ENCODE data around the gene F8.
A peak's percentile ranks its signal among the peaks of the same experiment; 100 is the strongest.
"Not testable (repeated sequence)": the region's sequence is repeated elsewhere in the genome, so short reads cannot be mapped to it uniquely, and the experiment has no call there.

The F8 gene

GRCh38 chrX:155009994-155010472 is 12.5 kb downstream of the F8 start:
- no peak overlapping the region for H3K4me3 Mint-ChIP-seq
- no peak overlapping the region for H3K27ac Mint-ChIP-seq
- no peaks in the 10 kb centered on the region for H3K4me1 Mint-ChIP-seq
- H3K36me3 Mint-ChIP-seq: no peaks in the 10 kb centered on the region
- H3K27me3 Mint-ChIP-seq: no peaks in the 10 kb centered on the region
- ATAC-seq: no peak
- no peaks in the 10 kb centered on the region for H3K9me3 Mint-ChIP-seq

GRCh38 chrX:155008578-155008977 is 13.9 kb downstream of the F8 start:
- H3K9me3 Mint-ChIP-seq, H3K4me3 Mint-ChIP-seq, H3K27ac Mint-ChIP-seq, H3K36me3 Mint-ChIP-seq, ATAC-seq, H3K4me1 Mint-ChIP-seq, H3K27me3 Mint-ChIP-seq: not testable (repeated sequence)

GRCh38 chrX:155006913-155007671 is 15.4 kb downstream of the F8 start:
- not testable (repeated sequence) for ATAC-seq, H3K27me3 Mint-ChIP-seq, H3K4me3 Mint-ChIP-seq, H3K9me3 Mint-ChIP-seq, H3K4me1 Mint-ChIP-seq, H3K27ac Mint-ChIP-seq, H3K36me3 Mint-ChIP-seq

GRCh38 chrX:155006379-155006778 is 16.1 kb downstream of the F8 start:
- H3K27me3 Mint-ChIP-seq, H3K4me3 Mint-ChIP-seq, H3K27ac Mint-ChIP-seq, H3K36me3 Mint-ChIP-seq, H3K9me3 Mint-ChIP-seq, ATAC-seq, H3K4me1 Mint-ChIP-seq: not testable (repeated sequence)

- no peak for ATAC-seq
- no peaks in the 10 kb centered on the region for H3K27me3 Mint-ChIP-seq
- H3K27ac Mint-ChIP-seq: no peak overlapping the region
- H3K9me3 Mint-ChIP-seq: no peaks in the 10 kb centered on the region
- H3K36me3 Mint-ChIP-seq: no peaks in the 10 kb centered on the region
- H3K4me1 Mint-ChIP-seq: no peaks in the 10 kb centered on the region
- H3K4me3 Mint-ChIP-seq: no peak overlapping the region
Observed at GRCh38 chrX:155005190-155005589, 17.3 kb downstream of the F8 start.

- no peak for ATAC-seq
- Mint-ChIP-seq H3K9me3 (no peaks in the 10 kb centered on the region), H3K36me3 (no peaks in the 10 kb centered on the region), H3K4me3 (no peak overlapping the region), H3K27ac (no peak overlapping the region), H3K4me1 (no peaks in the 10 kb centered on the region), H3K27me3 (no peaks in the 10 kb centered on the region)
Observed at GRCh38 chrX:155001873-155002272, 20.6 kb downstream of the F8 start.

- Mint-ChIP-seq H3K27me3 (no peaks in the 10 kb centered on the region), H3K4me3 (no peak overlapping the region), H3K27ac (no peak overlapping the region), H3K36me3 (no peaks in the 10 kb centered on the region), H3K9me3 (no peaks in the 10 kb centered on the region), H3K4me1 (no peaks in the 10 kb centered on the region)
- ATAC-seq: no peak
Observed at GRCh38 chrX:155000841-155001240, 21.7 kb downstream of the F8 start.

GRCh38 chrX:154998204-154998880 is 24.2 kb downstream of the F8 start:
- no peaks in the 10 kb centered on the region for H3K27me3 Mint-ChIP-seq
- H3K27ac Mint-ChIP-seq: no peak overlapping the region
- no peaks in the 10 kb centered on the region for H3K9me3 Mint-ChIP-seq
- no peaks in the 10 kb centered on the region for H3K4me1 Mint-ChIP-seq
- no peaks in the 10 kb centered on the region for H3K36me3 Mint-ChIP-seq
- no peak for ATAC-seq
- H3K4me3 Mint-ChIP-seq: no peak overlapping the region

- no peak for ATAC-seq
- no peaks in the 10 kb centered on the region for H3K27me3 Mint-ChIP-seq
- H3K36me3 Mint-ChIP-seq: no peaks in the 10 kb centered on the region
- peak overlapping the region; percentile 30 for H3K27ac Mint-ChIP-seq
- peaks cover 13% of the 10 kb centered on the region for H3K4me1 Mint-ChIP-seq
- no peaks in the 10 kb centered on the region for H3K9me3 Mint-ChIP-seq
- no peak overlapping the region for H3K4me3 Mint-ChIP-seq
Observed at GRCh38 chrX:154991476-154991875, 31.0 kb downstream of the F8 start.

- H3K36me3 Mint-ChIP-seq: no peaks in the 10 kb centered on the region
- no peaks in the 10 kb centered on the region for H3K27me3 Mint-ChIP-seq
- H3K4me3 Mint-ChIP-seq: no peak overlapping the region
- peaks cover 13% of the 10 kb centered on the region for H3K4me1 Mint-ChIP-seq
- no peaks in the 10 kb centered on the region for H3K9me3 Mint-ChIP-seq
- H3K27ac Mint-ChIP-seq: peak overlapping the region; percentile 42
- ATAC-seq: peak; percentile 43
Observed at GRCh38 chrX:154991039-154991438, 31.5 kb downstream of the F8 start.

- peak overlapping the region; percentile 42 for H3K27ac Mint-ChIP-seq
- H3K36me3 Mint-ChIP-seq: no peaks in the 10 kb centered on the region
- H3K9me3 Mint-ChIP-seq: no peaks in the 10 kb centered on the region
- H3K4me1 Mint-ChIP-seq: peaks cover 13% of the 10 kb centered on the region
- peak; percentile 65 for ATAC-seq
- no peak overlapping the region for H3K4me3 Mint-ChIP-seq
- no peaks in the 10 kb centered on the region for H3K27me3 Mint-ChIP-seq
Observed at GRCh38 chrX:154990496-154990895, 32.0 kb downstream of the F8 start.

GRCh38 chrX:154988719-154989118 is 33.8 kb downstream of the F8 start:
- H3K4me3 Mint-ChIP-seq: no peak overlapping the region
- no peaks in the 10 kb centered on the region for H3K36me3 Mint-ChIP-seq
- H3K9me3 Mint-ChIP-seq: no peaks in the 10 kb centered on the region
- peaks cover 13% of the 10 kb centered on the region for H3K4me1 Mint-ChIP-seq
- H3K27ac Mint-ChIP-seq: no peak overlapping the region
- no peak for ATAC-seq
- H3K27me3 Mint-ChIP-seq: no peaks in the 10 kb centered on the region

GRCh38 chrX:154987940-154988339 is 34.6 kb downstream of the F8 start:
- ATAC-seq: no peak

GRCh38 chrX:154986826-154987575 is 35.5 kb downstream of the F8 start:
- no peak for ATAC-seq
- H3K36me3 Mint-ChIP-seq: no peaks in the 10 kb centered on the region
- peaks cover 13% of the 10 kb centered on the region for H3K4me1 Mint-ChIP-seq
- H3K4me3 Mint-ChIP-seq: no peak overlapping the region
- H3K27me3 Mint-ChIP-seq: no peaks in the 10 kb centered on the region
- H3K9me3 Mint-ChIP-seq: no peaks in the 10 kb centered on the region
- H3K27ac Mint-ChIP-seq: no peak overlapping the region

More at GRCh38 chrX:154987940-154988339, 34.6 kb downstream of the F8 start:
- Mint-ChIP-seq H3K4me1 (peaks cover 13% of the 10 kb centered on the region), H3K27me3 (no peaks in the 10 kb centered on the region), H3K4me3 (no peak overlapping the region), H3K27ac (no peak overlapping the region), H3K9me3 (no peaks in the 10 kb centered on the region), H3K36me3 (no peaks in the 10 kb centered on the region)

GRCh38 chrX:154981116-154981411 is 41.5 kb downstream of the F8 start:
- Mint-ChIP-seq H3K4me3 (peak overlapping the region; percentile 84), H3K27ac (peak overlapping the region; percentile 74), H3K9me3 (no peaks in the 10 kb centered on the region), H3K4me1 (no peaks in the 10 kb centered on the region), H3K36me3 (no peaks in the 10 kb centered on the region), H3K27me3 (no peaks in the 10 kb centered on the region)
- ATAC-seq: no peak

All from stimulated activated memory B cell treated with anti-CD40 and anti-IgM and Interleukin-4, amounts not matched to agents 10 μg/mL and 1 μg/mL and 100 μg/mL, for 72 hours (primary cell).